Thymus (tissue), 11 donors: ENCODE data around the gene HERC3. TPM values are rescaled to one million over a fixed set of nuclear protein-coding genes. Genes with fewer than 3 reads are reported as not detected.

ENCODE experiments used
- DNase-seq, 9 donors: peaks; one replicate each; pipeline ENCODE4 v3.0.0-alpha.2; 2013; ENCODE audit warnings: low spot score in 9 of 9, low read depth in 6 of 9, missing footprints in 1 of 9
- H3K27ac ChIP-seq, 2 donors: one replicate each; pipeline ENCODE4 v1.5.1; 2013; ENCODE audit warnings: control low read depth in 1 of 2, low read depth in 1 of 2, low read length in 1 of 2, mild to moderate bottlenecking in 1 of 2, moderate library complexity in 1 of 2
- H3K27me3 ChIP-seq, 2 donors: one replicate each; pipeline ENCODE4 v1.5.1; 2013; ENCODE audit warnings: low read length in 1 of 2; ENCODE audit not compliant: control insufficient read depth in 2 of 2, insufficient read depth in 1 of 2
- H3K36me3 ChIP-seq, 2 donors: one replicate each; pipeline ENCODE4 v1.5.1; 2013; ENCODE audit warnings: low read length in 1 of 2, mild to moderate bottlenecking in 1 of 2, moderate library complexity in 1 of 2; ENCODE audit not compliant: control insufficient read depth in 2 of 2, insufficient read depth in 2 of 2
- H3K4me1 ChIP-seq, 2 donors: one replicate each; pipeline ENCODE4 v1.5.1; 2013; ENCODE audit warnings: low read length in 2 of 2; ENCODE audit not compliant: control insufficient read depth in 2 of 2, insufficient read depth in 2 of 2
- H3K4me3 ChIP-seq, 2 donors: one replicate each; pipeline ENCODE4 v1.5.1; 2013; ENCODE audit warnings: low read length in 2 of 2, control low read depth in 1 of 2, mild to moderate bottlenecking in 1 of 2
- H3K9me3 ChIP-seq, 2 donors: one replicate each; pipeline ENCODE4 v1.5.1; 2013; ENCODE audit warnings: low read length in 1 of 2, mild to moderate bottlenecking in 1 of 2; ENCODE audit not compliant: control insufficient read depth in 2 of 2, insufficient read depth in 1 of 2
- WGBS: extraction: QIAGEN DNeasy Blood & Tissue Kit; methylation state at CpG from one replicate; pipeline ENCODE4 v1.1.7; 2013; 5-methylcytosine and 5-hydroxymethylcytosine counted together
- polyA plus RNA-seq: library from polyadenylated mRNA; stranded (reverse); fragments of 200-250 nt; gene quantifications from one replicate; pipeline ENCODE4 v1.2.3, GENCODE V29; 2013
- total RNA-seq: library from RNA; stranded (reverse); fragments of 120-200 nt; gene quantifications from one replicate; pipeline ENCODE4 v1.2.4, GENCODE V29; 2013
- donor health status: healthy.

HERC3 gene
- total and polyA plus RNA-seq, 2 donors, result 9.1 to 10.8 TPM

DNA sequence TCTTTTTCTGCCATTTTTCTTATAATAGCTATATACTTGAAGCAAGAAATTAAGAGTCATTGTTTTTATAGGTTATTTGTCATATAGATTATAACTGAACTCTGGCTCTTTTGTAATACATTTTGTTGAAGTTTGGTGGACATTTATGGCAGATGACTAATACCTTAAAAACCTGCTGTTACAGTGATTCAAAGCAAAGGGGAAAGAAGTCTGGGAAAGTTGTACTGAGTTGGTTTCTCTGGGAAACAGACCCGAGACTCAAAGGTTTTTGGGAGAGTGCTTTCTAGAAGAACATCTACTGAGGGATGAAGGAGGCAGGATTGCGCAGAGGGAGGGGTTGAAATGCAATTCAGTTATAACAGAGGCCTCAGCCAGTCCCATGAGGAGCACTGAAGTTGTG lies 69.5 kb downstream of the HERC3 start:
- DNase-seq, result no peak
- Histone ChIP-seq H3K36me3 (peaks cover 5 to 6% of the 10 kb centered on the region in 2 donors), H3K27me3 (no peaks in the 10 kb centered on the region), H3K4me1 (no peaks in the 10 kb centered on the region), H3K4me3 (no peak overlapping the region), H3K9me3 (no peaks in the 10 kb centered on the region), H3K27ac (no peak overlapping the region)
- 96% methylated on average over 2 of the region's 2 CpGs for WGBS

DNA sequence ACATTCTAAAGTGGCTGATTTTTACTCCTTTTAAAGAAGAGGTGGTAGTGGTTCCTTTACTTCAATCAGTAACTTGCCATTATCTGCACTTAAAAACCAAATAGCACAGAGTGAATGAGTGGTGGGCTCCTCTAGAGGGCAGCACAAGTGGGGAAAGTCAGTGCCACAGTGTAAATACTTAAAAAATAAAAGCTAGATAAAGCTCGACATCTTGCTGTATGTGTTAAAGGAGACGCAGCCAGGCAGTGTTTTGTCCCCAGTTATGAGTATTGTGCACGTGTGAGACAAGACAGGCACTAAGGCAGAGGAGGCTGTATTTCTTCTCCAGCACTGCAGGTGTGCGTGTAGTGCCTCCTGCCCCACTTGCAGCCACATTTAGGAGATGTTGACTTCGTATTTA lies 80.7 kb downstream of the HERC3 start:
- WGBS, result 81% methylated on average over 5 of the region's 5 CpGs
- no peaks in the 10 kb centered on the region for H3K27me3 ChIP-seq
- DNase-seq, result peak in 7 of 9 donors; percentile 10 to 55 (median 22)
- peaks cover 7 to 40% of the 10 kb centered on the region in 2 donors for H3K36me3 ChIP-seq
- H3K4me3 ChIP-seq, result no peak overlapping the region
- no peaks in the 10 kb centered on the region for H3K9me3 ChIP-seq
- H3K27ac ChIP-seq, result no peak overlapping the region
- no peaks in the 10 kb centered on the region for H3K4me1 ChIP-seq

DNA sequence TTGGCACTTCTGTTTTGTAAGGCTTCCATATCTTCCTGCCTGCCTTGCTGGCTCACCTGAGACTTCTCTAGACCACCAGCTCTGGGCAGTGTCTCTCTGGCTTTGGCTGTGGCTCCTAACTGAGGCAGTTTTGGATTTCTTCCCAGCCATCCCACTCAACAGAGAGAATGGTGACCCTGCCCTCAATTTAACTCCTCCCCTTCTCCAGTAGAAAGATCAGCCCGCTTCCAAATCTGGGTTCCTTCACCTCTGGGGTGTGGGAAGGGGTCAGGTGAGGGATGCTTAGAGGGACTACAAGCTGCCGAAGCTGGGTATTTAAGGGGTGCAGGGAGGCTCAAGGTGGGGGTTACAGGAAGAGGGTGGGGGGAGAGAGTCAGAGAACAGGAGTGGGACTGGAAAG lies 81.6 kb downstream of the HERC3 start:
- H3K27me3 ChIP-seq, result no peaks in the 10 kb centered on the region
- no peak overlapping the region for H3K27ac ChIP-seq
- no peak for DNase-seq
- no peak overlapping the region for H3K4me3 ChIP-seq
- H3K9me3 ChIP-seq, result no peaks in the 10 kb centered on the region
- H3K4me1 ChIP-seq, result no peaks in the 10 kb centered on the region
- WGBS, result 100% methylated on average over 2 of the region's 2 CpGs
- H3K36me3 ChIP-seq, result peaks cover 7 to 43% of the 10 kb centered on the region in 2 donors

DNA sequence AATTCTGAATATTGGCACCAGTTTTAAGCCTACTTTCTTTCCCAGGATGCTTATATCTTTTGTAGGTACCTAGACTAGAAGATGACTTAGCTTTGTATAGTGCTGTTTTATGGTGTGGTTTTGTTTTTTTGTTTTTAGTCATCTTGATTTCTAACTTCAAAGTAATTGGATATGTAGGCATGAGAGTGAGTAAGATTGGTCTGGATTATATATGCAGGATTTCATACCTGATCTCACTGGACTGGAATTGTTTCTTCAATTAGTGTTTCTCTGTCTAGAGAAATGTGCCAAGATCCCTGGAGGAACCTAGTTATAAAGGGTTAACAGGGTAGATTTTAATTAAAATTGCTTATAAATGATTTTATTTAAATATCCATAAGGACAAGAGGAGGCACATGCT lies 82.3 kb downstream of the HERC3 start:
- Histone ChIP-seq H3K36me3 (peaks cover 7 to 44% of the 10 kb centered on the region in 2 donors), H3K4me1 (no peaks in the 10 kb centered on the region), H3K9me3 (no peaks in the 10 kb centered on the region), H3K27ac (no peak overlapping the region), H3K27me3 (no peaks in the 10 kb centered on the region), H3K4me3 (no peak overlapping the region)
- DNase-seq, result no peak

DNA sequence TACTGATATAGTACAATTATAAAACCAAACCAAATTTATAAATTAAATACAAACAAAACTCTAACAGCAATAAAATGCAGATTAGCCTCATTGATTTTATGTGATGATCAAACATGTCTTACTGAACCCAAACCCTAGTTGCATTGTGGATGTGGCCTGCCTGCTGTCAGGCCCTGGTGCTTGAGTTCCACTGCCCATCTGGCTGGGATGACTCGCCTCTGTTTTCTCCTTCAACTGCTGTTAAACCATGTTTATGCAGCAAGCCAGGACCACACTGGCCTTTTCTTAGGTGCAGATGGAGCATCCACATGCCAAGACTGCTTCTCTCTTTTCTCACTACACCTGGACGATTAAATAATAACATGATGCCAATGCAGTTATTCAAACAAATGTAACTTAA lies 82.7 kb downstream of the HERC3 start:
- H3K4me1 ChIP-seq, result no peaks in the 10 kb centered on the region
- peaks cover 7 to 46% of the 10 kb centered on the region in 2 donors for H3K36me3 ChIP-seq
- WGBS, result 98% methylated on average over 2 of the region's 2 CpGs
- DNase-seq, result no peak
- H3K9me3 ChIP-seq, result no peaks in the 10 kb centered on the region
- H3K4me3 ChIP-seq, result no peak overlapping the region
- no peak overlapping the region for H3K27ac ChIP-seq
- H3K27me3 ChIP-seq, result no peaks in the 10 kb centered on the region

DNA sequence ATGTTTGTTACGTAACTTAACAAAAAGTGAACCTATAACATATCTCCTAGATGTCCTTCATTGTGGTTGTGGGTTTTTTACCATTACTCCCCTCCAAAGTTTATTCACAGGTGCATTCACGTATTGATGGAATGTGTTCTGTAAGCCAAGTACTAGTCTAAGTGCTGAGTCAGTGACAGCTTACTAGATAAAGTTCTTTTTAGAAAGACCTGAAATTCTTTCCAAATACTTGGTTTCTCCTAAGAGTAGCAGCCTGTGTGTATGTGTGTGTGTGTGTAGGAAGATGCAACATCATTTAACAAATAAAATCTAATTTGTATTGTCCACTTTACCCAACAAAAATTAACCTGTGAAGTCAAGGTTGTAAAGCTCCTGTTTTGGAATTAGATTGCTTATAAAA lies 83.3 kb downstream of the HERC3 start:
- 96% methylated on average over 2 of the region's 2 CpGs for WGBS
- Histone ChIP-seq H3K4me3 (no peak overlapping the region), H3K27ac (no peak overlapping the region), H3K4me1 (no peaks in the 10 kb centered on the region), H3K9me3 (no peaks in the 10 kb centered on the region), H3K36me3 (peaks cover 7 to 45% of the 10 kb centered on the region in 2 donors), H3K27me3 (no peaks in the 10 kb centered on the region)
- no peak for DNase-seq

DNA sequence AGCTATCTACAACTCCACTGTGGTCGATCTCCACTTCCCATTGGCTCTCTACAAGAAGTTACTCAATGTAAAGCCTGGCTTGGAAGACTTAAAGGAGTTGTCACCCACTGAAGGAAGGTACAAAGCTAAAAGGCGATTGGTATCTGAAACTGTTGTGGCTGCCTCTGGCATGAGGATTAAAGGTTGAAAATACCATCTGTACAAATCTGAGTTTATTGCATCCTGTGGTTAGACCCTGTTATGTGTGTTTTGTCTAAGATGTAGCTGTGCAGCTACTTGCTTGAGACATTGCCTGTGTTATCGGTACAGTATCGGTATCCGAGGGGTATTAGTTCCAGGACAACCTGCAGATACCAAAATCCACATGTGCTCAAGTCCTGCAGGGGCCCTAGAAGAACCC lies 88.9 kb downstream of the HERC3 start:
- peaks cover 0 to 4% of the 10 kb centered on the region in 2 donors for H3K9me3 ChIP-seq
- H3K4me3 ChIP-seq, result no peak overlapping the region
- WGBS, result 96% methylated on average over 5 of the region's 5 CpGs
- H3K36me3 ChIP-seq, result peaks cover 7 to 42% of the 10 kb centered on the region in 2 donors
- H3K27ac ChIP-seq, result no peak overlapping the region
- no peak for DNase-seq
- no peaks in the 10 kb centered on the region for H3K4me1 ChIP-seq
- no peaks in the 10 kb centered on the region for H3K27me3 ChIP-seq

DNA sequence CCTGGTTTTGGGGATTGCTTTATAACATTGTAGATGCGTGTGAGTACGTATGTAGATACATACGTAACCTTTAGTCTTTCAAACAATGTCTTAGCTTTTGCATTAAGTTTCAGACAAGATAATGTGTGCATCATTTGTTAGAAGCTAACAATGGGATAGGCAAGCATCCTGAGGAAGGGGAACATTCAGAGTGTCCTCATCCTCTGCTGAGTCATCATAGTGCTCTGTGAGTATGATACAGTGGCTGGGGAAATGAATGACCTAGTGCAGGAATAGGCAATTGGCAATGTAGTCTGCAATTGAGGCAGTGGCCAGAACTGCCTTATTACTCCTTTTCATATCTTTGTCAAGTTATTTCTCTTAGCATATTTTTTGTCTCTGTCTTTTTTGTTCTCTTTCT lies 98.1 kb downstream of the HERC3 start:
- no peak overlapping the region for H3K4me3 ChIP-seq
- H3K4me1 ChIP-seq, result no peaks in the 10 kb centered on the region
- WGBS, result 98% methylated on average over 3 of the region's 3 CpGs
- no peaks in the 10 kb centered on the region for H3K27me3 ChIP-seq
- DNase-seq, result no peak
- H3K9me3 ChIP-seq, result no peaks in the 10 kb centered on the region
- H3K27ac ChIP-seq, result no peak overlapping the region
- peaks cover 5 to 26% of the 10 kb centered on the region in 2 donors for H3K36me3 ChIP-seq

DNA sequence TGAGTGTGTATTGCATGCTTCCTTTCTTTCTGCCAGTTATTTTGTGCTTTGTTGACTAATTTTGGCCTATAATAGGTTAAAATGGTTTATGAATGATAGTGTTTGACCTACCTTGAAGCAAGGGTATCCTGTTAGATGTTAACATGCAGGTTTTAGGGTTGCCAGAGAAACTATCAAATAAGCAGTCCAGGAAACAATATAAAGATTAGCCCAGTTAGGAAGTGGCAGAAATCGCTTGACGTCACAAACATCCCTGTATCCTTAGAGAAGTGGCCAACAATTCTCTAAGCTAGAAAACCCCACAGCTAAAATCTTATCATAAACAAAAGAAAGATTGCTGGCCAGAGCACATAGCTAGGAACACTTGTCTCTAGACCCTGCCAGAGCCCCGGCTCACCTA lies 101.5 kb downstream of the HERC3 start:
- Histone ChIP-seq H3K36me3 (peaks cover 2 to 15% of the 10 kb centered on the region in 2 donors), H3K4me1 (no peaks in the 10 kb centered on the region), H3K27me3 (no peaks in the 10 kb centered on the region), H3K27ac (no peak overlapping the region), H3K9me3 (no peaks in the 10 kb centered on the region), H3K4me3 (no peak overlapping the region)
- WGBS, result 98% methylated on average over 3 of the region's 3 CpGs
- no peak for DNase-seq

DNA sequence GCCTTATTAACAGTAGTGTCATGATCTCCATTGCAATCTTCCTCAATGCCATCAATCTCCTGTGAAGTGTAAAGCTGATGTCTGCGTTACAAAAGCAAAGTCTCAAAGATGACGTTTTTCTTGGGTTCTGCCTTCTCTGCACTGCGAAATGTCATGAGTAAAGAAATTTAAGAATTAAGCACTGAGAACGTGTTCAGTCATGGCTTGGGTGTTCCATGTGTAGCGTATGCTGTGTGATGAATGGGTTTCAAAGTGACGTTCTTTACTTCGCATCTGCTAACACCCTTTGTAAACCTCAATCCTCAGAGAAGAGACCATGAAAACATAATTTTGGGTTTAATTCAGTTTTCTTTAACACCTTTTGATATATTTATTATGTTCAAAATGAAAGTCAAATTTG lies 104.3 kb downstream of the HERC3 start:
- H3K4me1 ChIP-seq, result no peaks in the 10 kb centered on the region
- no peaks in the 10 kb centered on the region for H3K27me3 ChIP-seq
- 90% methylated on average over 7 of the region's 7 CpGs for WGBS
- no peak for DNase-seq
- no peaks in the 10 kb centered on the region for H3K9me3 ChIP-seq
- H3K27ac ChIP-seq, result no peak overlapping the region
- peaks cover 0 to 2% of the 10 kb centered on the region in 2 donors for H3K36me3 ChIP-seq
- peak overlapping the region in 1 of 2 donors; percentile 62 for H3K4me3 ChIP-seq
